Erythroblast (primary cell): ENCODE measurements around the gene TMEM240.
A peak's percentile ranks its signal among the peaks of the same experiment; 100 is the strongest.
"Not testable (repeated sequence)": the region's sequence is repeated elsewhere in the genome, so short reads cannot be mapped to it uniquely, and the experiment has no call there.

Source experiments
- GATA1 ChIP-seq: IDR thresholded peaks from 2 replicates; pipeline ENCODE4 v1.6.1; 2011; ENCODE audit warnings: low read depth, mild to moderate bottlenecking, control low read depth, low read length, moderate library complexity
- POLR2A ChIP-seq: IDR thresholded peaks from 2 replicates; pipeline ENCODE4 v1.6.1; 2011; ENCODE audit warnings: mild to moderate bottlenecking, low read length

- peak; percentile 61 for TF ChIP-seq POLR2A
- TF ChIP-seq GATA1, result not testable (repeated sequence)
Observed at GRCh38 chr1:1504777-1505365, 35.6 kb downstream of the TMEM240 start.
